NT2/D1 (cell line): ENCODE measurements around the gene AHRR.

Experiments
- DNase-seq: peaks from one replicate; pipeline ENCODE4 v3.0.0-alpha.2; 2011; ENCODE audit warnings: low read depth, low spot score
- H3K27me3 ChIP-seq: 2 replicates; pipeline ENCODE4 v1.6.0; 2011; ENCODE audit warnings: mild to moderate bottlenecking; ENCODE audit not compliant: insufficient read length, insufficient read depth
- H3K36me3 ChIP-seq: 2 replicates; pipeline ENCODE4 v1.6.1; 2011; ENCODE audit warnings: mild to moderate bottlenecking, low read length, mixed read lengths; ENCODE audit not compliant: insufficient read depth, insufficient read length
- H3K4me1 ChIP-seq: 2 replicates; pipeline ENCODE4 v1.5.1; 2011; ENCODE audit not compliant: insufficient read depth, insufficient read length
- H3K4me3 ChIP-seq: 2 replicates; pipeline ENCODE4 v1.5.1; 2011; ENCODE audit warnings: low read depth; ENCODE audit not compliant: insufficient read length
- H3K9ac ChIP-seq: 2 replicates; pipeline ENCODE4 v1.6.0; 2011; ENCODE audit warnings: low read depth; ENCODE audit not compliant: insufficient read length
- H3K9me3 ChIP-seq: 2 replicates; pipeline ENCODE4 v1.5.1; 2011; ENCODE audit warnings: mild to moderate bottlenecking, low read length; ENCODE audit not compliant: insufficient read depth
- SUZ12 ChIP-seq: IDR thresholded peaks from 2 replicates; pipeline ENCODE4 v1.6.1; 2011; ENCODE audit not compliant: insufficient read length, insufficient read depth; ENCODE audit errors: extremely low read depth
- YY1 ChIP-seq: IDR thresholded peaks from 2 replicates; pipeline ENCODE4 v1.6.1; 2011; ENCODE audit not compliant: insufficient read length, insufficient read depth
- ZNF274 ChIP-seq: IDR thresholded peaks from 2 replicates; pipeline ENCODE4 v1.6.1; 2011; ENCODE audit warnings: mild to moderate bottlenecking, low read depth, low read length

Gene AHRR

GRCh38 chr5:464843-465590, 143.5 kb downstream of the AHRR start:
- H3K4me3 ChIP-seq, result no peak overlapping the region
- H3K27me3 ChIP-seq, result no peaks in the 10 kb centered on the region
- TF ChIP-seq YY1, result no peak
- TF ChIP-seq SUZ12, result no peak
- TF ChIP-seq ZNF274, result no peak
- H3K4me1 ChIP-seq, result no peaks in the 10 kb centered on the region
- H3K36me3 ChIP-seq, result peaks cover 56% of the 10 kb centered on the region
- DNase-seq, result no peak
- H3K9ac ChIP-seq, result no peak overlapping the region
- H3K9me3 ChIP-seq, result no peaks in the 10 kb centered on the region

GRCh38 chr5:465591-466403, 144.3 kb downstream of the AHRR start:
- TF ChIP-seq YY1 (no peak), ZNF274 (no peak), SUZ12 (no peak)
- no peaks in the 10 kb centered on the region for H3K27me3 ChIP-seq
- H3K4me1 ChIP-seq, result no peaks in the 10 kb centered on the region
- no peak for DNase-seq
- H3K9me3 ChIP-seq, result no peaks in the 10 kb centered on the region
- H3K9ac ChIP-seq, result no peak overlapping the region
- no peak overlapping the region for H3K4me3 ChIP-seq
- H3K36me3 ChIP-seq, result peaks cover 53% of the 10 kb centered on the region

GRCh38 chr5:466661-467310, 145.3 kb downstream of the AHRR start:
- Histone ChIP-seq H3K4me3 (no peak overlapping the region), H3K27me3 (no peaks in the 10 kb centered on the region), H3K9me3 (no peaks in the 10 kb centered on the region), H3K36me3 (peaks cover 57% of the 10 kb centered on the region), H3K9ac (no peak overlapping the region), H3K4me1 (peaks cover 3% of the 10 kb centered on the region)
- DNase-seq, result no peak
- TF ChIP-seq SUZ12, result no peak
- no peak for TF ChIP-seq ZNF274
- no peak for TF ChIP-seq YY1

GRCh38 chr5:468401-468800, 146.9 kb downstream of the AHRR start:
- TF ChIP-seq ZNF274 (no peak), YY1 (no peak), SUZ12 (no peak)

GRCh38 chr5:469752-470483, 148.4 kb downstream of the AHRR start:
- Histone ChIP-seq H3K27me3 (peaks cover 2% of the 10 kb centered on the region), H3K36me3 (peaks cover 29% of the 10 kb centered on the region), H3K9ac (no peak overlapping the region), H3K4me3 (no peak overlapping the region), H3K9me3 (no peaks in the 10 kb centered on the region), H3K4me1 (peaks cover 3% of the 10 kb centered on the region)
- no peak for DNase-seq
- TF ChIP-seq ZNF274 (no peak), YY1 (no peak), SUZ12 (no peak)

More at GRCh38 chr5:468401-468800, 146.9 kb downstream of the AHRR start:
- Histone ChIP-seq H3K9me3 (no peaks in the 10 kb centered on the region), H3K4me1 (peaks cover 3% of the 10 kb centered on the region), H3K9ac (no peak overlapping the region), H3K4me3 (no peak overlapping the region), H3K27me3 (no peaks in the 10 kb centered on the region), H3K36me3 (peaks cover 43% of the 10 kb centered on the region)
- no peak for DNase-seq

- Histone ChIP-seq H3K9ac (peak overlapping the region; percentile 11), H3K36me3 (peaks cover 27% of the 10 kb centered on the region), H3K27me3 (peaks cover 9% of the 10 kb centered on the region), H3K4me3 (no peak overlapping the region), H3K9me3 (no peaks in the 10 kb centered on the region), H3K4me1 (peaks cover 9% of the 10 kb centered on the region)
- TF ChIP-seq YY1 (no peak), ZNF274 (no peak), SUZ12 (no peak)
- DNase-seq, result no peak
Measured at GRCh38 chr5:470961-471749, 149.6 kb downstream of the AHRR start.
